ENCODE results near the gene RBM23. TPM values are rescaled to one million over a fixed set of nuclear protein-coding genes. Genes with fewer than 3 reads are reported as not detected.
"Not testable (repeated sequence)": the region's sequence is repeated elsewhere in the genome, so short reads cannot be mapped to it uniquely, and the experiment has no call there.

RBM23 gene
- total RNA-seq, 2 experiments from 2014 or later = 55.0 to 56.0 TPM

- Mint-ChIP-seq H3K4me3 (no peak overlapping the region), H3K36me3 (peaks cover 30% of the 10 kb centered on the region), H3K4me1 (ENCODE audit: low read depth) (peaks cover 50% of the 10 kb centered on the region), H3K27me3 (no peaks in the 10 kb centered on the region), H3K27ac (peak overlapping the region; percentile 33), H3K9me3 (no peaks in the 10 kb centered on the region)
- ChIA-PET CTCF (interaction anchor here (1.0 to 5.4 kb wide), 5 partner anchors 15 to 929 kb away, joined by 3 to 35 read pairs (median 6); no protein-coding TSS in a partner anchor), POLR2A (no interaction called here)
- intact Hi-C loops (cut with micrococcal nuclease) = loop anchor here (5.0 kb wide), 1 partner anchor 41 kb away; the partner anchor contains the start of gene HAUS4
- DNase-seq = no peak
Observed at GRCh38 chr14:22915886-22916521, 2.9 kb downstream of the RBM23 start.

- CTCF ChIA-PET = interaction anchor here (1.0 kb wide), 1 partner anchor 62 kb away, joined by 4 read pairs; no protein-coding TSS in a partner anchor
- DNase-seq, H3K27ac Mint-ChIP-seq, H3K9me3 Mint-ChIP-seq, H3K27me3 Mint-ChIP-seq, H3K4me3 Mint-ChIP-seq, POLR2A ChIA-PET: not testable (repeated sequence)
- Mint-ChIP-seq H3K36me3 (peaks cover 22% of the 10 kb centered on the region), H3K4me1 (ENCODE audit: low read depth) (peaks cover 48% of the 10 kb centered on the region)
- intact Hi-C loops (cut with micrococcal nuclease) = loop anchor here (5.0 kb wide), 1 partner anchor 42 kb away; the partner anchor contains the start of gene HAUS4
Observed at GRCh38 chr14:22914836-22915235, 4.1 kb downstream of the RBM23 start.

- peaks cover 29% of the 10 kb centered on the region for H3K36me3 Mint-ChIP-seq
- peak; percentile 45 for DNase-seq
- H3K27ac Mint-ChIP-seq = no peak overlapping the region
- ChIA-PET POLR2A (interaction anchor here (0.8 kb wide), 1 partner anchor 38 kb away, joined by 4 read pairs; no protein-coding TSS in a partner anchor), CTCF (interaction anchor here (0.6 to 1.7 kb wide), 8 partner anchors 9 to 145 kb away, joined by 3 to 5 read pairs (median 3); no protein-coding TSS in a partner anchor)
- no peaks in the 10 kb centered on the region for H3K9me3 Mint-ChIP-seq
- peaks cover 29% of the 10 kb centered on the region for H3K4me1 Mint-ChIP-seq (ENCODE audit: low read depth)
- H3K4me3 Mint-ChIP-seq = no peak overlapping the region
- H3K27me3 Mint-ChIP-seq = no peaks in the 10 kb centered on the region
- intact Hi-C loops (cut with micrococcal nuclease) = no loop called here
Observed at GRCh38 chr14:22910916-22911315, 8.0 kb downstream of the RBM23 start.

- H3K36me3 Mint-ChIP-seq = peaks cover 46% of the 10 kb centered on the region
- H3K9me3 Mint-ChIP-seq = no peaks in the 10 kb centered on the region
- intact Hi-C loops (cut with micrococcal nuclease) = no loop called here
- H3K4me1 Mint-ChIP-seq (ENCODE audit: low read depth) = peaks cover 24% of the 10 kb centered on the region
- ChIA-PET CTCF (no interaction called here), POLR2A (no interaction called here)
- H3K4me3 Mint-ChIP-seq = no peak overlapping the region
- H3K27me3 Mint-ChIP-seq = no peaks in the 10 kb centered on the region
- no peak for DNase-seq
- H3K27ac Mint-ChIP-seq = no peak overlapping the region
Observed at GRCh38 chr14:22908601-22909000, 10.3 kb downstream of the RBM23 start.

GRCh38 chr14:22907429-22907828 lies 11.5 kb downstream of the RBM23 start:
- CTCF ChIA-PET = interaction anchor here (0.7 to 1.0 kb wide), 2 partner anchors 55 to 161 kb away, joined by 3 read pairs; no protein-coding TSS in a partner anchor
- intact Hi-C loops (cut with micrococcal nuclease) = no loop called here
- Mint-ChIP-seq H3K27ac (no peak overlapping the region), H3K36me3 (peaks cover 48% of the 10 kb centered on the region), H3K27me3 (no peaks in the 10 kb centered on the region), H3K9me3 (no peaks in the 10 kb centered on the region), H3K4me1 (ENCODE audit: low read depth) (peaks cover 22% of the 10 kb centered on the region), H3K4me3 (no peak overlapping the region)
- POLR2A ChIA-PET = no interaction called here
- no peak for DNase-seq

- H3K4me1 Mint-ChIP-seq (ENCODE audit: low read depth) = peaks cover 9% of the 10 kb centered on the region
- peaks cover 55% of the 10 kb centered on the region for H3K36me3 Mint-ChIP-seq
- no peak overlapping the region for H3K4me3 Mint-ChIP-seq
- no peaks in the 10 kb centered on the region for H3K9me3 Mint-ChIP-seq
- H3K27ac Mint-ChIP-seq = no peak overlapping the region
- no peak for DNase-seq
- no peaks in the 10 kb centered on the region for H3K27me3 Mint-ChIP-seq
- CTCF ChIA-PET = no interaction called here
- POLR2A ChIA-PET = no interaction called here
- intact Hi-C loops (cut with micrococcal nuclease) = no loop called here
Observed at GRCh38 chr14:22906073-22906472, 12.9 kb downstream of the RBM23 start.

GRCh38 chr14:22905627-22906026 lies 13.3 kb downstream of the RBM23 start:
- Mint-ChIP-seq H3K4me3 (no peak overlapping the region), H3K27me3 (no peaks in the 10 kb centered on the region), H3K9me3 (no peaks in the 10 kb centered on the region), H3K36me3 (peaks cover 56% of the 10 kb centered on the region), H3K27ac (no peak overlapping the region), H3K4me1 (ENCODE audit: low read depth) (peaks cover 6% of the 10 kb centered on the region)
- intact Hi-C loops (cut with micrococcal nuclease) = no loop called here
- ChIA-PET POLR2A (no interaction called here), CTCF (no interaction called here)
- DNase-seq = no peak

GRCh38 chr14:22903742-22904087 lies 15.2 kb downstream of the RBM23 start:
- Mint-ChIP-seq H3K9me3 (no peaks in the 10 kb centered on the region), H3K27me3 (no peaks in the 10 kb centered on the region), H3K36me3 (peaks cover 50% of the 10 kb centered on the region), H3K27ac (no peak overlapping the region), H3K4me1 (ENCODE audit: low read depth) (peaks cover 5% of the 10 kb centered on the region), H3K4me3 (no peak overlapping the region)
- POLR2A ChIA-PET = interaction anchor here (1.3 to 2.0 kb wide), 2 partner anchors 14 to 33 kb away, joined by 5 read pairs; partner anchors contain the start of gene LRP10
- intact Hi-C loops (cut with micrococcal nuclease) = no loop called here
- CTCF ChIA-PET = interaction anchor here (1.1 to 9.4 kb wide), 3 partner anchors 32 to 91 kb away, joined by 3 to 108 read pairs (median 3); partner anchors contain the start of gene LRP10
- no peak for DNase-seq

- no peak for DNase-seq
- no peaks in the 10 kb centered on the region for H3K27me3 Mint-ChIP-seq
- ChIA-PET POLR2A (no interaction called here), CTCF (interaction anchor here (1.0 to 9.4 kb wide), 15 partner anchors 9 to 332 kb away, joined by 3 to 108 read pairs (median 5); partner anchors contain the start of genes LRP10 and RBM23)
- no peaks in the 10 kb centered on the region for H3K9me3 Mint-ChIP-seq
- no peak overlapping the region for H3K27ac Mint-ChIP-seq
- H3K4me1 Mint-ChIP-seq (ENCODE audit: low read depth) = peaks cover 11% of the 10 kb centered on the region
- intact Hi-C loops (cut with micrococcal nuclease) = loop anchor here (2.0 kb wide), 2 partner anchors 49 to 79 kb away; no protein-coding TSS in a partner anchor
- no peak overlapping the region for H3K4me3 Mint-ChIP-seq
- peaks cover 42% of the 10 kb centered on the region for H3K36me3 Mint-ChIP-seq
Observed at GRCh38 chr14:22901799-22902198, 17.1 kb downstream of the RBM23 start.

GRCh38 chr14:22900081-22900799 lies 18.7 kb downstream of the RBM23 start:
- H3K9me3 Mint-ChIP-seq = no peaks in the 10 kb centered on the region
- intact Hi-C loops (cut with micrococcal nuclease) = loop anchor here (1.0 to 2.0 kb wide), 4 partner anchors 13 to 77 kb away; no protein-coding TSS in a partner anchor
- H3K4me1 Mint-ChIP-seq (ENCODE audit: low read depth) = peaks cover 11% of the 10 kb centered on the region
- DNase-seq = peak; percentile 44
- no peak overlapping the region for H3K27ac Mint-ChIP-seq
- peaks cover 29% of the 10 kb centered on the region for H3K36me3 Mint-ChIP-seq
- H3K4me3 Mint-ChIP-seq = no peak overlapping the region
- ChIA-PET CTCF (interaction anchor here (0.6 to 9.4 kb wide), 25 partner anchors 10 to 343 kb away, joined by 3 to 108 read pairs (median 4); partner anchors contain the start of genes ABHD4, LRP10, PRMT5 and RBM23), POLR2A (interaction anchor here (1.0 to 1.2 kb wide), 2 partner anchors 18 to 29 kb away, joined by 4 to 5 read pairs; no protein-coding TSS in a partner anchor)
- H3K27me3 Mint-ChIP-seq = no peaks in the 10 kb centered on the region

GRCh38 chr14:22898302-22899090 lies 20.5 kb downstream of the RBM23 start:
- intact Hi-C loops (cut with micrococcal nuclease) = no loop called here
- H3K36me3 Mint-ChIP-seq = peaks cover 13% of the 10 kb centered on the region
- no peak overlapping the region for H3K4me3 Mint-ChIP-seq
- H3K27me3 Mint-ChIP-seq = no peaks in the 10 kb centered on the region
- no peaks in the 10 kb centered on the region for H3K9me3 Mint-ChIP-seq
- peaks cover 11% of the 10 kb centered on the region for H3K4me1 Mint-ChIP-seq (ENCODE audit: low read depth)
- ChIA-PET CTCF (interaction anchor here (1.6 to 9.4 kb wide), 6 partner anchors 10 to 88 kb away, joined by 4 to 108 read pairs (median 22); partner anchors contain the start of genes LRP10 and RBM23), POLR2A (no interaction called here)
- peak overlapping the region; percentile 34 for H3K27ac Mint-ChIP-seq
- peak; percentile 37 for DNase-seq

All from activated CD4-positive, alpha-beta memory T cell treated with anti-CD3 and anti-CD28 coated beads for 36 hours (primary cell).